ENCODE results near the gene CDIPT. TPM values are rescaled to one million over a fixed set of nuclear protein-coding genes. Genes with fewer than 3 reads are reported as not detected.

Gene CDIPT
- total RNA-seq, 2 experiments from 2014 or later, result 43.5 to 52.4 TPM

DNA sequence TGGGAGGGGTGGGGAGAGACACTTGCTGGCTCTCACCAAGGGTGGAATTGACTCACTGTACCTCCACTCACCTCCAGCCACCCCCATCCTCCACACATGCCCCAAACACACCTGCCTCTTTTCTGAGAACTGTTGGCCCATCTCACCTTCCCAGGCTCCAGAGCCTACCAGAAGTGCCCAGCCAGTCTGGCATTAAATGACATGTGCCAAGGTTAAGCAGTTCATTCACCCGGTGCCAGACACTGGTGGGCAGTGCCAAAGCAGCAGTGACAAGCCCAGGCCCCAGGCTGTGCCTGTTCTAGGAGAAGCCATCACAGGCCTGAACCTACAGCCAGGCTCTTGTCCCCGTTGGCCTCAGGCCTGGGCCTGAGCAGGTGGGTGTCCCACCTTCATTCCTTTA lies 31.5 kb downstream of the CDIPT start:
- TF ChIP-seq, protein P1, sequence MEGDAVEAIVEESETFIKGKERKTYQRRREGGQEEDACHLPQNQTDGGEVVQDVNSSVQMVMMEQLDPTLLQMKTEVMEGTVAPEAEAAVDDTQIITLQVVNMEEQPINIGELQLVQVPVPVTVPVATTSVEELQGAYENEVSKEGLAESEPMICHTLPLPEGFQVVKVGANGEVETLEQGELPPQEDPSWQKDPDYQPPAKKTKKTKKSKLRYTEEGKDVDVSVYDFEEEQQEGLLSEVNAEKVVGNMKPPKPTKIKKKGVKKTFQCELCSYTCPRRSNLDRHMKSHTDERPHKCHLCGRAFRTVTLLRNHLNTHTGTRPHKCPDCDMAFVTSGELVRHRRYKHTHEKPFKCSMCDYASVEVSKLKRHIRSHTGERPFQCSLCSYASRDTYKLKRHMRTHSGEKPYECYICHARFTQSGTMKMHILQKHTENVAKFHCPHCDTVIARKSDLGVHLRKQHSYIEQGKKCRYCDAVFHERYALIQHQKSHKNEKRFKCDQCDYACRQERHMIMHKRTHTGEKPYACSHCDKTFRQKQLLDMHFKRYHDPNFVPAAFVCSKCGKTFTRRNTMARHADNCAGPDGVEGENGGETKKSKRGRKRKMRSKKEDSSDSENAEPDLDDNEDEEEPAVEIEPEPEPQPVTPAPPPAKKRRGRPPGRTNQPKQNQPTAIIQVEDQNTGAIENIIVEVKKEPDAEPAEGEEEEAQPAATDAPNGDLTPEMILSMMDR (conservative IDR thresholded peaks at IDR 0.05; ENCODE audit: low read length), result no peak
- TF ChIP-seq EZH2phosphoT487 (IDR thresholded peaks at IDR 0.05; ENCODE audit: borderline replicate concordance, low read depth, low read length), result no peak
- CTCF ChIA-PET (ENCODE audit: unreplicated experiment), result no interaction called here
- Histone ChIP-seq H3K9me2 (ENCODE audit: insufficient read depth, low read length) (no peaks in the 10 kb centered on the region), H3K36me3 (ENCODE audit: insufficient read depth, low read length) (no peaks in the 10 kb centered on the region), H3K4me1 (ENCODE audit: insufficient read depth, low read length, poor library complexity, severe bottlenecking) (no peaks in the 10 kb centered on the region), H3K4me2 (ENCODE audit: low read length) (no peak overlapping the region), H3K4me3 (ENCODE audit: low read depth, low read length, poor library complexity, severe bottlenecking) (no peak overlapping the region), H4K20me1 (ENCODE audit: insufficient read depth, low read length) (no peaks in the 10 kb centered on the region), H2AFZ (ENCODE audit: low read length) (no peak overlapping the region), H3K79me2 (ENCODE audit: insufficient read depth, low read depth, low read length) (no peaks in the 10 kb centered on the region), H3K27ac (ENCODE audit: low read depth, low read length, poor library complexity, severe bottlenecking) (no peak overlapping the region), H3K9me3 (ENCODE audit: low read length) (no peaks in the 10 kb centered on the region)
- POLR2A ChIA-PET, result no interaction called here
- BruUV-seq (replicated peaks), result no TSS peak
- intact Hi-C loops (cut with micrococcal nuclease; ENCODE audit: unreplicated experiment), result no loop called here
- no peak for DNase-seq (ENCODE audit: low spot score)

DNA sequence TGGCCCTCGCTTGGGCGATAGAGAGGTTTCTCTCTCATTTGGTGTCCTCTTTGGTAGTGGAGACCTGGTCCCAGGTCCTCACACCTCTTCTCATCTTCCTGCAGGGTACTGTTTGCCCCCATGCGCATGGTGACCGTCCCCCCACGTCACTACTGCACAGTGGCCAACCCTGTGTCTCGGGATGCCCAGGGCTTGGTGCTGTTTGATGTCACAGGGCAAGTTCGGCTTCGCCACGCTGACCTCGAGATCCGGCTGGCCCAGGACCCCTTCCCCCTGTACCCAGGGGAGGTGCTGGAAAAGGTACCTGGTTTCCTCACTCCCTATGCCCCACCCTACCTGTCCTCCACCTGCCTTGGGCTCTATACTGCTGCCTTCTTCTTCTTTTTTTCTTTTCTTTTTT lies 32.3 kb downstream of the CDIPT start:
- no peaks in the 10 kb centered on the region for H3K9me3 ChIP-seq (ENCODE audit: low read length)
- no peaks in the 10 kb centered on the region for H3K79me2 ChIP-seq (ENCODE audit: insufficient read depth, low read depth, low read length)
- no peak overlapping the region for H3K27ac ChIP-seq (ENCODE audit: low read depth, low read length, poor library complexity, severe bottlenecking)
- no peak overlapping the region for H3K4me2 ChIP-seq (ENCODE audit: low read length)
- ChIA-PET CTCF (ENCODE audit: unreplicated experiment) (no interaction called here), POLR2A (no interaction called here)
- H3K4me3 ChIP-seq (ENCODE audit: low read depth, low read length, poor library complexity, severe bottlenecking), result no peak overlapping the region
- no peaks in the 10 kb centered on the region for H4K20me1 ChIP-seq (ENCODE audit: insufficient read depth, low read length)
- H3K9me2 ChIP-seq (ENCODE audit: insufficient read depth, low read length), result no peaks in the 10 kb centered on the region
- BruUV-seq (replicated peaks), result no TSS peak
- H3K4me1 ChIP-seq (ENCODE audit: insufficient read depth, low read length, poor library complexity, severe bottlenecking), result no peaks in the 10 kb centered on the region
- H2AFZ ChIP-seq (ENCODE audit: low read length), result no peak overlapping the region
- intact Hi-C loops (cut with micrococcal nuclease; ENCODE audit: unreplicated experiment), result no loop called here
- H3K36me3 ChIP-seq (ENCODE audit: insufficient read depth, low read length), result no peaks in the 10 kb centered on the region
- DNase-seq (ENCODE audit: low spot score), result no peak
- no peak for TF ChIP-seq EZH2phosphoT487 (IDR thresholded peaks at IDR 0.05; ENCODE audit: borderline replicate concordance, low read depth, low read length)
- TF ChIP-seq, protein P1 (conservative IDR thresholded peaks at IDR 0.05; ENCODE audit: low read length), result no peak

DNA sequence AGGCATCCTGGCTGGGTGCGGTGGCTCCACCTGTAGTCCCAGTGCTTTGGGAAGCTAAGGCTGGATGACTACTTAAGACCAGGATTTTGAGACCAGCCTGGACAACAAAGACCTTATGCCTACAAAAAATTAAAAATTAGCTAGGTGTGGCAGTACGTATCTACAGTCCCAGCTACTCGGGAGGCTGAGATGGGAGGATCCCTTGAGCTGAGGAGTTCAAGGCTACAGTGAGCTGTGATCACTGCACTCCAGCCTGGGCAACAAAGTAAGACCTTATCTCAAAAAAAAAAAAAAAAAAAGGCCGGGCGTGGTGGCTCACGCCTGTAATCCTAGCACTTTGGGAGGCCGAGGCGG lies 36.7 kb downstream of the CDIPT start:
- TF ChIP-seq EZH2phosphoT487 (IDR thresholded peaks at IDR 0.05; ENCODE audit: borderline replicate concordance, low read depth, low read length), result no peak
- TF ChIP-seq, protein P1 (conservative IDR thresholded peaks at IDR 0.05; ENCODE audit: low read length), result no peak
- no TSS peak for BruUV-seq (replicated peaks)
- DNase-seq (ENCODE audit: low spot score), result no peak
- intact Hi-C loops (cut with micrococcal nuclease; ENCODE audit: unreplicated experiment), result no loop called here
- peaks cover 11% of the 10 kb centered on the region for H3K4me1 ChIP-seq (ENCODE audit: insufficient read depth, low read length, poor library complexity, severe bottlenecking)
- no peaks in the 10 kb centered on the region for H3K9me3 ChIP-seq (ENCODE audit: low read length)
- ChIA-PET POLR2A (interaction anchor here (0.7 kb wide), 1 partner anchor 22 kb away, joined by 3 read pairs; no protein-coding TSS in a partner anchor), CTCF (ENCODE audit: unreplicated experiment) (no interaction called here)
- H3K4me3 ChIP-seq (ENCODE audit: low read depth, low read length, poor library complexity, severe bottlenecking), result no peak overlapping the region
- no peaks in the 10 kb centered on the region for H3K79me2 ChIP-seq (ENCODE audit: insufficient read depth, low read depth, low read length)
- H4K20me1 ChIP-seq (ENCODE audit: insufficient read depth, low read length), result no peaks in the 10 kb centered on the region
- no peaks in the 10 kb centered on the region for H3K9me2 ChIP-seq (ENCODE audit: insufficient read depth, low read length)
- H2AFZ ChIP-seq (ENCODE audit: low read length), result no peak overlapping the region
- H3K4me2 ChIP-seq (ENCODE audit: low read length), result no peak overlapping the region
- peaks cover 1% of the 10 kb centered on the region; the same call in 1 of the 2 replicates for H3K36me3 ChIP-seq (ENCODE audit: insufficient read depth, low read length)
- H3K27ac ChIP-seq (ENCODE audit: low read depth, low read length, poor library complexity, severe bottlenecking), result no peak overlapping the region
